HG03045 (cell line): ENCODE results near the gene CCR9.

Experiments used
- ATAC-seq: cut with Tn5 transposase; IDR thresholded peaks from one replicate; pipeline ENCODE4 v1.9.1; 2021; ENCODE audit warnings: mild to moderate bottlenecking, moderate library complexity; ENCODE audit not compliant: unreplicated experiment

CCR9 gene

GRCh38 chr3:45951946-45952345 lies 65.6 kb downstream of the CCR9 start:
- ATAC-seq: no peak

GRCh38 chr3:45952456-45952855 lies 66.1 kb downstream of the CCR9 start:
- no peak for ATAC-seq
